Endothelial cell of umbilical vein (primary cell): ENCODE results near the gene C3orf70. TPM values are rescaled to one million over a fixed set of nuclear protein-coding genes. Genes with fewer than 3 reads are reported as not detected.

Source experiments
- BruUV-seq: library from RNA; stranded (reverse); fragments of 400-500 nt; replicated peaks from 2 replicates; lab custom pipeline; 2021; lab: Mats Ljungman, UMichigan
- CTCF ChIA-PET: fragments of 300-600, 350-600 bp; sonication (Branson Sonifier 250); formaldehyde crosslinking; loops from one replicate; lab custom pipeline; 2021; ENCODE audit warnings: antibody characterized with exemption, inconsistent platforms; lab: Charles Lee
- POLR2A ChIA-PET: fragments of 300-600, 350-600 bp; sonication (Branson Sonifier 250); formaldehyde crosslinking; loops from one replicate; lab custom pipeline; 2021; ENCODE audit warnings: antibody characterized with exemption, inconsistent platforms; lab: Charles Lee
- DNase-seq: peaks from one replicate; pipeline ENCODE4 v3.0.0-alpha.2; 2011; ENCODE audit warnings: low read depth, low spot score
- FAIRE-seq: peaks from 2 replicates; lab custom pipeline; 2011; peaks lifted over from hg19 to GRCh38; lab: Jason Lieb, UNC
- H2AFZ ChIP-seq: 2 replicates; pipeline ENCODE4 v1.6.0; 2012; ENCODE audit warnings: low read depth, low read length, control low read depth, inconsistent platforms
- H3K27ac ChIP-seq: 2 replicates; pipeline ENCODE4 v1.5.1; 2011; ENCODE audit warnings: low read depth, mild to moderate bottlenecking, control low read depth, low read length, moderate library complexity; ENCODE audit not compliant: insufficient read depth
- H3K27me3 ChIP-seq, 2 experiments: 2 replicates each; pipeline versions ENCODE4 v1.6.0 to v1.6.1; 2011; ENCODE audit warnings: low read length in 2 of 2, mixed read lengths in 1 of 2; ENCODE audit not compliant: control insufficient read depth in 2 of 2, insufficient read depth in 2 of 2
- H3K36me3 ChIP-seq, 2 experiments: 2 replicates in 1 of 2; 3 replicates in 1 of 2; pipeline ENCODE4 v1.5.1; 2011; ENCODE audit warnings: low read length in 2 of 2, mild to moderate bottlenecking in 1 of 2, moderate library complexity in 1 of 2; ENCODE audit not compliant: control insufficient read depth in 2 of 2, insufficient read depth in 2 of 2; ENCODE audit errors: extremely low read depth in 1 of 2
- H3K4me1 ChIP-seq: 3 replicates; pipeline ENCODE4 v1.5.1; 2011; ENCODE audit warnings: mild to moderate bottlenecking, low read length; ENCODE audit not compliant: control insufficient read depth, insufficient read depth; ENCODE audit errors: extremely low read depth
- H3K4me2 ChIP-seq: 2 replicates; pipeline ENCODE4 v1.6.1; 2011; ENCODE audit warnings: low read length, control low read depth, mixed read lengths; ENCODE audit not compliant: insufficient read depth
- H3K4me3 ChIP-seq, 3 experiments: fragments of 200-600 bp in 1 of 3; sonication (generic), shearing (Covaris generic) in 1 of 3; replicated peaks in 1 of 3; 2 replicates each; pipeline ENCODE4 v1.5.1; 2011 to 2016; ENCODE audit warnings: control low read depth in 3 of 3, low read length in 3 of 3, mild to moderate bottlenecking in 2 of 3, inconsistent platforms in 1 of 3, low read depth in 1 of 3, moderate library complexity in 1 of 3; ENCODE audit not compliant: insufficient read depth in 1 of 3
- H3K79me2 ChIP-seq: 2 replicates; pipeline ENCODE4 v1.6.0; 2012; ENCODE audit warnings: low read length, inconsistent platforms; ENCODE audit not compliant: control insufficient read depth, insufficient read depth
- H3K9ac ChIP-seq: replicated peaks from 2 replicates; pipeline ENCODE3; 2011; ENCODE audit warnings: low read length, control low read depth; ENCODE audit not compliant: insufficient read depth; ENCODE audit errors: extremely low read depth
- H3K9me1 ChIP-seq: replicated peaks from 3 replicates; pipeline ENCODE4 v1.6.0; 2011; ENCODE audit warnings: mild to moderate bottlenecking, low read length; ENCODE audit not compliant: control insufficient read depth, insufficient read depth; ENCODE audit errors: extremely low read depth
- H3K9me3 ChIP-seq: replicated peaks from 2 replicates; pipeline ENCODE4 v1.5.1; 2012; ENCODE audit warnings: low read length, inconsistent platforms; ENCODE audit not compliant: control insufficient read depth, insufficient read depth
- H4K20me1 ChIP-seq: replicated peaks from 2 replicates; pipeline ENCODE3; 2011; ENCODE audit warnings: mild to moderate bottlenecking, low read length; ENCODE audit not compliant: control insufficient read depth, insufficient read depth; ENCODE audit errors: extremely low read depth
- CTCF ChIP-seq, 2 donors: IDR thresholded peaks; 1 replicate in 1 of 2; 2 replicates in 1 of 2; pipeline ENCODE4 v1.5.1; 2011; ENCODE audit warnings: low read length in 2 of 2, mild to moderate bottlenecking in 2 of 2, moderate library complexity in 2 of 2, control low read depth in 1 of 2, inconsistent platforms in 1 of 2, low read depth in 1 of 2; ENCODE audit not compliant: insufficient read depth in 1 of 2; ENCODE audit errors: extremely low read depth in 1 of 2
- FOS ChIP-seq: IDR thresholded peaks from 2 replicates; pipeline ENCODE4 v1.6.1; 2011; ENCODE audit warnings: mild to moderate bottlenecking, low read length, moderate library complexity, borderline replicate concordance; ENCODE audit not compliant: insufficient read depth
- MYC ChIP-seq: IDR thresholded peaks from one replicate; pipeline ENCODE4 v1.6.1; 2011; ENCODE audit warnings: mild to moderate bottlenecking, low read depth, low read length
- dilution Hi-C: fragments of 300-500 bp; cut with MboI; formaldehyde crosslinking; loops from one replicate; pipeline ENCODE4 v1.15.0; 2019; ENCODE audit warnings: low sequenced_read_pairs; ENCODE audit not compliant: extremely low pct_ligation_motif_present
- intact Hi-C: fragments of 100-400 bp; cut with micrococcal nuclease; formaldehyde crosslinking; loops from one replicate; pipeline ENCODE4 v1.10.0; 2022
- polyA plus RNA-seq, 4 experiments: library from polyadenylated mRNA; depleted of rRNA in 3 of 4; stranded (reverse) in 3 of 4; unstranded in 1 of 4; fragments of >200 nt; gene quantifications; 2 replicates each; pipeline versions ENCODE4 v1.2.1 to v1.2.3, GENCODE V29; 2011 to 2012; ENCODE audit warnings: missing spikeins in 1 of 4
- total RNA-seq: library from RNA; stranded (reverse); gene quantifications from 2 replicates; pipeline ENCODE4 v1.2.3, GENCODE V29; 2021

The C3orf70 gene
- total and polyA plus RNA-seq, 2 donors (not counting 3 experiments of a cell fraction or from before 2014, with no cell fraction given) = 0.08 to 0.20 TPM

DNA sequence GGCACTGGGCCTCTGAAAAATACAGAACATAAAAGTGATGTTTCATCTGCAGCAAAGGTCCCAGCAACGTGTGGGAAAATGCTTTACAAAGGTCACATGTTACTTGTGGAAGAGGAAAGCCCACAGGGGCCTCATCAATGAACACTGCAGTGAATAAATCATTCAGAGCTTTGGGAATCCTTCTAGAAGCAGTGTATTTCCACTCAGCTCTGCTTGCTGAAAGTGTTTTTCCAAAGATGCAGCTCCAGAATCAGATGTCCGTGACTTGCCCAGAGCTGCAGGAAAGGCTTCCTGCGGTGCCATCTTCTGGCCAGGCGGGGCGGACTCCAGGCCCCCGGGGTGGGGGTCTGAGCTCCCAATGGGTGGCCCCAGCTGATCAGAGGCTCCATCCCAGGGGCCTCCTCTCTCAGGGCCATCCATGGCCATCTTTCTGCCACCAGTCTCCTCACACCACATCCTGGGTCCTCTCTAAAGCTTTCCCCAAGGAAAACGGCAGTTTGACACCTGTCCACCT lies 81.5 kb downstream of the C3orf70 start:
- FAIRE-seq (no peak), DNase-seq (no peak)
- H2AFZ ChIP-seq = no peak overlapping the region
- H4K20me1 ChIP-seq = no peaks in the 10 kb centered on the region
- H3K36me3 ChIP-seq = no peaks in the 10 kb centered on the region
- intact Hi-C loops (loop anchor here (1.0 kb wide), 1 partner anchor 196 kb away; no protein-coding TSS in a partner anchor), dilution Hi-C loops (no loop called here)
- H3K4me2 ChIP-seq = no peak overlapping the region
- no peaks in the 10 kb centered on the region for H3K4me1 ChIP-seq
- H3K4me3 ChIP-seq = no peak overlapping the region
- no peak overlapping the region for H3K9ac ChIP-seq
- ChIA-PET POLR2A (no interaction called here), CTCF (interaction anchor here (0.6 to 1.5 kb wide), 8 partner anchors 18 to 510 kb away, joined by 3 to 30 read pairs (median 3); partner anchors contain the start of gene EPHB3)
- no TSS peak for BruUV-seq
- TF ChIP-seq FOS (no peak), CTCF (IDR thresholded peaks at IDR 0.05; ENCODE audit: extremely low read depth in 1 of 2, insufficient read depth in 1 of 2, low read depth in 1 of 2, low read length in 2 of 2) (peak in 1 of 2 donors; percentile 28), MYC (no peak)
- H3K79me2 ChIP-seq = no peaks in the 10 kb centered on the region
- H3K9me3 ChIP-seq = no peaks in the 10 kb centered on the region
- no peak overlapping the region for H3K27ac ChIP-seq
- no peaks in the 10 kb centered on the region for H3K9me1 ChIP-seq
- H3K27me3 ChIP-seq = no peaks in the 10 kb centered on the region
